ENCODE results near the gene GFOD2.
A peak's percentile ranks its signal among the peaks of the same experiment; 100 is the strongest.

DNA sequence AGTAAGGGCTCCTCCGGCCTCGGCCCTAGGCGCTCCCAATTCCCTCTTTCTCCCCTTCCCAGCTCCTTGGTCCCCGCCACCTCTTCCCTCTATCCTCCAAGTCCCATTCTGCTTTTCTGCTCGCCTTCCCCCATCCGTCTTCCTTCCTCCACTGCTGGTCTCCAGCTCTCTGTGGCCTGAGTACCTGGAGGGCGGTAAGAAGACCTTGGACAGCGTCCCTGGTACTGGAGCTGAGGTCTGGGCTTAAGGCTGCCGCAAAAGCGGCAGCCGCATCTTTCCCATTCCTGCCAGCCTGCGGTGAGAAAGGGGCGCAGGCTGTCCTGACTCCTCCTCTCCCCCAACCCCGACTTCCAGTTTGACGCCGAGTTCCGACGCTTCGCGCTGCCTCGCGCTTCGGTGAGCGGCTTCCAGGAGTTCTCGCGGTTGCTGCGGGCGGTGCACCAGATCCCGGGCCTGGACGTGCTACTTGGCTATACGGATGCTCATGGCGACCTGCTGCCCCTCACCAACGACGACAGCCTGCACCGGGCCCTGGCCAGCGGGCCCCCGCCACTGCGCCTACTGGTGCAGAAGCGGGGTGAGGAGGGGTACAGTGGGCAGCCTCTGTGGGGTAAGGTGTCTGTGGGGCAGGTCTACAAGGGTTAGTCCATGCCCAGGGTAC is 57.9 kb downstream of the GFOD2 start:
- no peak for TF ChIP-seq POLR2A (IDR thresholded peaks at IDR 0.05; ENCODE audit: low read depth, low read length)
- TF ChIP-seq, protein P1, sequence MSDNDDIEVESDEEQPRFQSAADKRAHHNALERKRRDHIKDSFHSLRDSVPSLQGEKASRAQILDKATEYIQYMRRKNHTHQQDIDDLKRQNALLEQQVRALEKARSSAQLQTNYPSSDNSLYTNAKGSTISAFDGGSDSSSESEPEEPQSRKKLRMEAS (IDR thresholded peaks at IDR 0.05; ENCODE audit: insufficient read depth, insufficient read length): no peak
- TF ChIP-seq, protein P2, sequence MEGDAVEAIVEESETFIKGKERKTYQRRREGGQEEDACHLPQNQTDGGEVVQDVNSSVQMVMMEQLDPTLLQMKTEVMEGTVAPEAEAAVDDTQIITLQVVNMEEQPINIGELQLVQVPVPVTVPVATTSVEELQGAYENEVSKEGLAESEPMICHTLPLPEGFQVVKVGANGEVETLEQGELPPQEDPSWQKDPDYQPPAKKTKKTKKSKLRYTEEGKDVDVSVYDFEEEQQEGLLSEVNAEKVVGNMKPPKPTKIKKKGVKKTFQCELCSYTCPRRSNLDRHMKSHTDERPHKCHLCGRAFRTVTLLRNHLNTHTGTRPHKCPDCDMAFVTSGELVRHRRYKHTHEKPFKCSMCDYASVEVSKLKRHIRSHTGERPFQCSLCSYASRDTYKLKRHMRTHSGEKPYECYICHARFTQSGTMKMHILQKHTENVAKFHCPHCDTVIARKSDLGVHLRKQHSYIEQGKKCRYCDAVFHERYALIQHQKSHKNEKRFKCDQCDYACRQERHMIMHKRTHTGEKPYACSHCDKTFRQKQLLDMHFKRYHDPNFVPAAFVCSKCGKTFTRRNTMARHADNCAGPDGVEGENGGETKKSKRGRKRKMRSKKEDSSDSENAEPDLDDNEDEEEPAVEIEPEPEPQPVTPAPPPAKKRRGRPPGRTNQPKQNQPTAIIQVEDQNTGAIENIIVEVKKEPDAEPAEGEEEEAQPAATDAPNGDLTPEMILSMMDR (IDR thresholded peaks at IDR 0.05; ENCODE audit: extremely low read depth in 1 of 2, insufficient read depth in 1 of 2, low read depth in 1 of 2, low read length in 2 of 2): no peak
- no peak for TF ChIP-seq JUN (IDR thresholded peaks at IDR 0.05; ENCODE audit: borderline replicate concordance, insufficient read depth, insufficient read length, low read depth)
- no peak for TF ChIP-seq EZH2 (IDR thresholded peaks at IDR 0.05; ENCODE audit: borderline replicate concordance, low read depth, low read length, severe bottlenecking)
- peak; percentile 0 for TF ChIP-seq POLR2AphosphoS5 (IDR thresholded peaks at IDR 0.05; ENCODE audit: insufficient read depth, low read depth, low read length)
- TF ChIP-seq GATA2 (IDR thresholded peaks at IDR 0.05; ENCODE audit: insufficient read depth, insufficient read length, low read depth, low read length): no peak
